Uterus (tissue), 2 donors: ENCODE data around the gene FBXO31.

Experiments
- POLR2A ChIP-seq, 2 donors: fragments of 450-650 bp; IDR thresholded peaks; one replicate each; pipeline ENCODE4 v1.6.1; 2016; ENCODE audit warnings: antibody characterized with exemption in 2 of 2, mild to moderate bottlenecking in 1 of 2, moderate library complexity in 1 of 2
- TF ChIP-seq, protein P1 (sequence below), 4 experiments: fragments of 200-600 bp in 2 of 4; fragments of 450-650 bp in 2 of 4; sonication (generic) in 2 of 4; IDR thresholded peaks; one replicate each; pipeline ENCODE4 v1.5.1; 2016 to 2019; ENCODE audit warnings: antibody characterized with exemption in 4 of 4, mild to moderate bottlenecking in 2 of 4, moderate library complexity in 1 of 4

GRCh38 chr16:87291944-87292343 lies 91.6 kb downstream of the FBXO31 start:
- TF ChIP-seq, protein P1, sequence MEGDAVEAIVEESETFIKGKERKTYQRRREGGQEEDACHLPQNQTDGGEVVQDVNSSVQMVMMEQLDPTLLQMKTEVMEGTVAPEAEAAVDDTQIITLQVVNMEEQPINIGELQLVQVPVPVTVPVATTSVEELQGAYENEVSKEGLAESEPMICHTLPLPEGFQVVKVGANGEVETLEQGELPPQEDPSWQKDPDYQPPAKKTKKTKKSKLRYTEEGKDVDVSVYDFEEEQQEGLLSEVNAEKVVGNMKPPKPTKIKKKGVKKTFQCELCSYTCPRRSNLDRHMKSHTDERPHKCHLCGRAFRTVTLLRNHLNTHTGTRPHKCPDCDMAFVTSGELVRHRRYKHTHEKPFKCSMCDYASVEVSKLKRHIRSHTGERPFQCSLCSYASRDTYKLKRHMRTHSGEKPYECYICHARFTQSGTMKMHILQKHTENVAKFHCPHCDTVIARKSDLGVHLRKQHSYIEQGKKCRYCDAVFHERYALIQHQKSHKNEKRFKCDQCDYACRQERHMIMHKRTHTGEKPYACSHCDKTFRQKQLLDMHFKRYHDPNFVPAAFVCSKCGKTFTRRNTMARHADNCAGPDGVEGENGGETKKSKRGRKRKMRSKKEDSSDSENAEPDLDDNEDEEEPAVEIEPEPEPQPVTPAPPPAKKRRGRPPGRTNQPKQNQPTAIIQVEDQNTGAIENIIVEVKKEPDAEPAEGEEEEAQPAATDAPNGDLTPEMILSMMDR (IDR thresholded peaks at IDR 0.05) = no peak
- TF ChIP-seq POLR2A (IDR thresholded peaks at IDR 0.05) = no peak
